Left lung (tissue), 10 donors: ENCODE measurements around the gene ZBTB20. TPM values are rescaled to one million over a fixed set of nuclear protein-coding genes. Genes with fewer than 3 reads are reported as not detected.

Experiments
- ATAC-seq: fragments of 200-7000 bp; cut with Tn5 transposase; one replicate; pipeline ENCODE4 v1.9.1; 2020; ENCODE audit warnings: moderate library complexity
- DNase-seq, 4 donors: peaks; one replicate each; pipeline ENCODE4 v3.0.0-alpha.2; 2013 to 2020
- H3K27ac ChIP-seq, 2 donors: fragments of 200-600 bp; sonication (generic) in 1 of 2; one replicate each; pipeline versions ENCODE4 v1.5.0 to v1.8.0; 2020 to 2021
- H3K27me3 ChIP-seq, 2 donors: fragments of 200-600 bp; sonication (generic) in 1 of 2; one replicate each; pipeline versions ENCODE4 v1.5.0 to v1.8.0; 2020 to 2021
- H3K36me3 ChIP-seq, 2 donors: fragments of 200-600 bp; sonication (generic) in 1 of 2; one replicate each; pipeline versions ENCODE4 v1.5.0 to v1.8.0; 2020 to 2021
- H3K4me1 ChIP-seq, 2 donors: fragments of 200-600 bp; one replicate each; pipeline ENCODE4 v1.8.0; 2021
- H3K4me3 ChIP-seq, 2 donors: fragments of 200-600 bp; sonication (generic) in 1 of 2; one replicate each; pipeline versions ENCODE4 v1.5.0 to v1.8.0; 2020 to 2021; ENCODE audit warnings: mild to moderate bottlenecking in 1 of 2
- H3K9me3 ChIP-seq, 2 donors: fragments of 200-600 bp; sonication (generic) in 1 of 2; one replicate each; pipeline versions ENCODE4 v1.5.0 to v1.8.0; 2020 to 2021
- CTCF ChIP-seq, 2 donors: fragments of 200-600 bp; sonication (generic) in 1 of 2; IDR thresholded peaks; one replicate each; pipeline versions ENCODE4 v1.5.0 to v1.8.0; 2021; ENCODE audit warnings: antibody characterized with exemption in 2 of 2
- intact Hi-C, 2 donors: fragments of 100-400 bp; cut with DNase I; formaldehyde crosslinking; loops; one replicate each; pipeline versions ENCODE4 v1.11.2 to v1.14.2; 2022
- polyA plus RNA-seq, 6 donors: library from polyadenylated mRNA; unstranded; fragments of 120-200 nt; gene quantifications; one replicate each; pipeline ENCODE4 v1.2.1, GENCODE V29; 2013; ENCODE audit not compliant: insufficient read length in 6 of 6
- total RNA-seq, 2 donors: library from RNA; stranded (reverse); fragmentation: NEBNext Ultra II Directional; extraction: Animal tissue kit (Norgen Biotek cat#: 25700); gene quantifications; one replicate each; pipeline ENCODE4 v1.2.1, GENCODE V29; 2021
- donor health status: DM: no; HTN: yes; CAD: no.
- donor health status: DM: no; HTN: no; CAD: no.

Gene ZBTB20
- total and polyA plus RNA-seq, 8 donors: 1.1 to 63.5 (median 6.0) TPM

GRCh38 chr3:114899186-114899931, 247.7 kb downstream of the ZBTB20 start:
- peak; percentile 91 for ATAC-seq
- peak overlapping the region; percentile 15 to 68 for H3K27ac ChIP-seq
- TF ChIP-seq CTCF (IDR thresholded peaks at IDR 0.05): no peak
- no peaks in the 10 kb centered on the region for H3K27me3 ChIP-seq
- no peaks in the 10 kb centered on the region for H3K9me3 ChIP-seq
- DNase-seq: peak in 2 of 4 donors; percentile 55 to 61
- intact Hi-C loops: no loop called here
- H3K4me1 ChIP-seq: no peaks in the 10 kb centered on the region
- no peaks in the 10 kb centered on the region for H3K36me3 ChIP-seq
- no peak overlapping the region for H3K4me3 ChIP-seq

DNA sequence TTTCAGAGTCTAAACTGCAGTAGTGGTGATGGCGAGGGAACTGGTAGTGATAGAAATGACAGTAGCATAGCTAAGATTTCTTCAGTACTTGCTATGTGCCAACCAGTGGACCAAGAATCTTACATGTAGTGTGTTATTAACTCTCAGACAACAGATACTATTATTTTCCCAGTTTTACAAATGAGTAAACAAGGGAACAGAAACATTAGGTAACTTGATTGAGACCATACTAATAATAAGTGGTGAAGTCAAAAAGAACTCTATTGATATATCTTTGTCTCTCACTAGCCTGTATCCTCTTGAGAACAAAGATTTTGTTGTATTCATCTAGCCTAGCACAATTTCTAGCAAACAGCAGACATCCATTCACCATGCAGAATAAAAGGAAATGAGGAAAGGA, 250.1 kb downstream of the ZBTB20 start:
- intact Hi-C loops: no loop called here
- no peaks in the 10 kb centered on the region for H3K36me3 ChIP-seq
- no peak for TF ChIP-seq CTCF (IDR thresholded peaks at IDR 0.05)
- no peak overlapping the region for H3K4me3 ChIP-seq
- no peaks in the 10 kb centered on the region for H3K27me3 ChIP-seq
- H3K9me3 ChIP-seq: no peaks in the 10 kb centered on the region
- DNase-seq (no peak), ATAC-seq (no peak)
- H3K4me1 ChIP-seq: no peaks in the 10 kb centered on the region
- H3K27ac ChIP-seq: no peak overlapping the region

GRCh38 chr3:114893361-114893760, 253.7 kb downstream of the ZBTB20 start:
- no peak for TF ChIP-seq CTCF (IDR thresholded peaks at IDR 0.05)
- Histone ChIP-seq H3K36me3 (no peaks in the 10 kb centered on the region), H3K9me3 (no peaks in the 10 kb centered on the region), H3K27me3 (no peaks in the 10 kb centered on the region), H3K27ac (no peak overlapping the region), H3K4me1 (no peaks in the 10 kb centered on the region), H3K4me3 (no peak overlapping the region)
- ATAC-seq (no peak), DNase-seq (no peak)
- intact Hi-C loops: no loop called here

DNA sequence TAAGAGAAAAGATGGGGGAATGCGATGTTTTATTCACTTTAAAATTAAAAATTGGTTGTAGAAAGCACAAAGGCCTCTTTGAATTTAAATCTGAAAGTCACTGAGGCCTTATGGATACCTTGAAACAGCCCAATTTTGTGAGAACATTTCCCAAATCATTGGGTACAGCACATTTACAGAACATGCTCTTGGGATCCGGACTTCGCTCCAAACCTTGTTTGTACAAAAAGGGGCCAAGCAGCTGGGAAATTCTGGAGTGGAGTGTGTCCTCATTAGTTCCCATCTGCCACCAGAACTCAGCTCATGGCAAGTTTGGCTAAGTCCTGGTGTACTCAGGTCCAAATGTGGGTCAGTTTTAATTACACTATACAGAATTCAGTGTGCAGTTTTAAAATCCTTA, 254.2 kb downstream of the ZBTB20 start:
- no peak for DNase-seq
- intact Hi-C loops: no loop called here
- Histone ChIP-seq H3K36me3 (no peaks in the 10 kb centered on the region), H3K9me3 (no peaks in the 10 kb centered on the region), H3K27ac (no peak overlapping the region), H3K4me1 (no peaks in the 10 kb centered on the region), H3K27me3 (no peaks in the 10 kb centered on the region), H3K4me3 (no peak overlapping the region)
- TF ChIP-seq CTCF (IDR thresholded peaks at IDR 0.05): no peak
- no peak for ATAC-seq

- Histone ChIP-seq H3K27me3 (no peaks in the 10 kb centered on the region), H3K36me3 (no peaks in the 10 kb centered on the region), H3K27ac (no peak overlapping the region), H3K4me1 (no peaks in the 10 kb centered on the region), H3K4me3 (no peak overlapping the region), H3K9me3 (no peaks in the 10 kb centered on the region)
- DNase-seq (no peak), ATAC-seq (no peak)
- TF ChIP-seq CTCF (IDR thresholded peaks at IDR 0.05): no peak
- intact Hi-C loops: no loop called here
Observed at GRCh38 chr3:114892131-114892879, 254.8 kb downstream of the ZBTB20 start.
